Measurements from ENCODE around the gene LHFPL6. TPM values are rescaled to one million over a fixed set of nuclear protein-coding genes. Genes with fewer than 3 reads are reported as not detected.
A peak's percentile ranks its signal among the peaks of the same experiment; 100 is the strongest.

LHFPL6 gene
- total RNA-seq, 1 donor from 2014 or later, result 54.8 TPM

DNA sequence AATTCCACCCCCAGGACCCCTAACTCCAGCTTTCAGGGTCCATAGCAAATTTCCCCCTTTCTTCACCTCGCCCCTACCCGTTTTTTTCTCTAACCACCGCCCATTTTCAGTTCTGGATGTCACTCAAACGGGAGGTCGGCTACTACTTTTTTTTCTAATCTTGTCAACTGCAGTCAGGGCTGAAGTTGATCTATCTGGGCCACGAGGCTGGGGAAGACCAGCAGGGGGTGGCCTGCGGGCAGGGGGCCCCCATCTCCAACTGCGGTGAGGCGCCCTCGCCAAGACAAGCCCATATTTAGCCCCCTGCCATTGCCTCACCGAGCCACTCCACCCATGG is 748 bp downstream of the LHFPL6 start:
- TF ChIP-seq, protein P1, sequence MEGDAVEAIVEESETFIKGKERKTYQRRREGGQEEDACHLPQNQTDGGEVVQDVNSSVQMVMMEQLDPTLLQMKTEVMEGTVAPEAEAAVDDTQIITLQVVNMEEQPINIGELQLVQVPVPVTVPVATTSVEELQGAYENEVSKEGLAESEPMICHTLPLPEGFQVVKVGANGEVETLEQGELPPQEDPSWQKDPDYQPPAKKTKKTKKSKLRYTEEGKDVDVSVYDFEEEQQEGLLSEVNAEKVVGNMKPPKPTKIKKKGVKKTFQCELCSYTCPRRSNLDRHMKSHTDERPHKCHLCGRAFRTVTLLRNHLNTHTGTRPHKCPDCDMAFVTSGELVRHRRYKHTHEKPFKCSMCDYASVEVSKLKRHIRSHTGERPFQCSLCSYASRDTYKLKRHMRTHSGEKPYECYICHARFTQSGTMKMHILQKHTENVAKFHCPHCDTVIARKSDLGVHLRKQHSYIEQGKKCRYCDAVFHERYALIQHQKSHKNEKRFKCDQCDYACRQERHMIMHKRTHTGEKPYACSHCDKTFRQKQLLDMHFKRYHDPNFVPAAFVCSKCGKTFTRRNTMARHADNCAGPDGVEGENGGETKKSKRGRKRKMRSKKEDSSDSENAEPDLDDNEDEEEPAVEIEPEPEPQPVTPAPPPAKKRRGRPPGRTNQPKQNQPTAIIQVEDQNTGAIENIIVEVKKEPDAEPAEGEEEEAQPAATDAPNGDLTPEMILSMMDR (IDR thresholded peaks at IDR 0.05), result no peak
- TF ChIP-seq POLR2A (IDR thresholded peaks at IDR 0.05), result no peak
- no peak for TF ChIP-seq POLR2AphosphoS5 (IDR thresholded peaks at IDR 0.05; ENCODE audit: insufficient read depth in 1 of 2, low read depth in 1 of 2)
- no peak for DNase-seq (ENCODE audit: extremely low spot score in 2 of 2)
- Histone ChIP-seq H3K4me1 (peaks cover 43% of the 10 kb centered on the region), H3K36me3 (no peaks in the 10 kb centered on the region), H3K27ac (peak overlapping the region; percentile 93), H3K9me3 (no peaks in the 10 kb centered on the region), H3K27me3 (no peaks in the 10 kb centered on the region), H3K4me3 (peak overlapping the region; percentile 86 to 91)
- intact Hi-C loops (cut with DNase I), result loop anchor here (5.0 kb wide), 1 partner anchor 185 kb away; no protein-coding TSS in a partner anchor

DNA sequence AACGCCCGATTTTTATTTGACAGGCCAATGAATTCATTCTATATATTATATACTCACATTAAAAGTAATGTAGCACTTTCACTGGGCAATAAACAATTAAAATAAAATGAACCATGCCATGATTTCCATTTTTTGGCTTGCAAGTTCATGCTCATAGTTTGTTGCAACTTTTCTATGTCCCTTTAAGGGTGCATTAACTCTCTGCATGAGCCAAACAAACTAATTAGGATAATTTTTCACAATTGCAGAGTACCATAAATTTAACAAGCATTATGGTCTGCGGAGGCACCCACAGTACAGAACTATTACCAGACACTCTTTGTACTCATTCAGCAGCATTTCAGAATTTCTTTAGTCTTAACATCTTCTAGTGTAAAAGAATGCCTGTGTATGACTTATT is 1.4 kb downstream of the LHFPL6 start:
- TF ChIP-seq POLR2A (IDR thresholded peaks at IDR 0.05) (no peak), POLR2AphosphoS5 (IDR thresholded peaks at IDR 0.05; ENCODE audit: insufficient read depth in 1 of 2, low read depth in 1 of 2) (no peak)
- TF ChIP-seq, protein P1 (IDR thresholded peaks at IDR 0.05), result no peak
- Histone ChIP-seq H3K4me1 (peaks cover 49% of the 10 kb centered on the region), H3K27me3 (no peaks in the 10 kb centered on the region), H3K27ac (peak overlapping the region; percentile 93), H3K9me3 (no peaks in the 10 kb centered on the region), H3K4me3 (peak overlapping the region; percentile 86 to 91), H3K36me3 (no peaks in the 10 kb centered on the region)
- DNase-seq (ENCODE audit: extremely low spot score in 2 of 2), result no peak
- intact Hi-C loops (cut with DNase I), result loop anchor here (5.0 kb wide), 1 partner anchor 184 kb away; no protein-coding TSS in a partner anchor

DNA sequence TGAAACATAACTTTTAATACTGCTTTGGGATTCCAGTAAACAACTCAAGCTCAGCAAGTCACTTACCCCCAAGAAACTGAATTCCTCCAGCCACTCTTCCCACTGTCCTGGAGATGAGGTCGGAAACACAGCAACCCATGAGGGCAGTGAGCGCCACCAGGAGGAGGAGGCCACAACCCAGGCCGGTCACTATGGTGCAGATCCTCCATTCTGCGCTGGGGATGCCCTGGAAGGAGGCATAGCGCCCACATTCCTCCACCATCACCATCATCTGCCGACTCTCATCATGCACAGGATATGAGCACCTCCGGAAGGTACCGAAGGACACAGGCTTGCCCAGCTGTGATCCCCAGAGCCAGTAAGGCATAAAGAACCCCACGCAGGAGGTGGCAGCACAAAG is 2.2 kb downstream of the LHFPL6 start:
- Histone ChIP-seq H3K27ac (no peak overlapping the region), H3K4me3 (peak overlapping the region; percentile 24 to 86), H3K9me3 (no peaks in the 10 kb centered on the region), H3K36me3 (no peaks in the 10 kb centered on the region), H3K27me3 (no peaks in the 10 kb centered on the region), H3K4me1 (peaks cover 51% of the 10 kb centered on the region)
- DNase-seq (ENCODE audit: extremely low spot score in 2 of 2), result no peak
- intact Hi-C loops (cut with DNase I), result loop anchor here (5.0 kb wide), 1 partner anchor 183 kb away; no protein-coding TSS in a partner anchor
- TF ChIP-seq POLR2A (IDR thresholded peaks at IDR 0.05) (no peak), POLR2AphosphoS5 (IDR thresholded peaks at IDR 0.05; ENCODE audit: insufficient read depth in 1 of 2, low read depth in 1 of 2) (no peak)
- TF ChIP-seq, protein P1 (IDR thresholded peaks at IDR 0.05), result no peak

DNA sequence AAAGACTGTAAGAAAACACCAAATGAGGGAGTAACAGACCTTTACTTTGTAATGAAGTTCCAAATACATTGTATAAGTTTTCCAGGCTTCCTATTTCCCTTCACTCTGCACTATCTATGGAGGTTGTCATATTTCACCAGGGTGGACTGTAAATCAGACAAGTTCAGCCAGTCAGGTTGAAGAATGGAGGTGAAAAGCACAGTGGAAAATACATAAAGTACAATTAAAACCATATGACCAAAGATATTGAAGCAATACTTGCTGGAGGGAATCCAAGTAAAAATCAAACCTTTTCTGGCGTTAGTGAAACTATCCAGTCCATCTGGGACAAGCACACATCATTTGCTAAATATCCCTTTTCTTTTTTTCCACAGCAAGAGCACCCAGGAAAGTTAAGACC is 3.2 kb downstream of the LHFPL6 start:
- H3K4me3 ChIP-seq, result peak overlapping the region; percentile 3 to 86
- no peaks in the 10 kb centered on the region for H3K9me3 ChIP-seq
- H3K36me3 ChIP-seq, result no peaks in the 10 kb centered on the region
- intact Hi-C loops (cut with DNase I), result loop anchor here (5.0 kb wide), 1 partner anchor 183 kb away; no protein-coding TSS in a partner anchor
- no peak overlapping the region for H3K27ac ChIP-seq
- DNase-seq (ENCODE audit: extremely low spot score in 2 of 2), result no peak
- H3K4me1 ChIP-seq, result peaks cover 51% of the 10 kb centered on the region
- TF ChIP-seq POLR2A (IDR thresholded peaks at IDR 0.05), result no peak
- TF ChIP-seq, protein P1 (IDR thresholded peaks at IDR 0.05), result no peak
- no peak for TF ChIP-seq POLR2AphosphoS5 (IDR thresholded peaks at IDR 0.05; ENCODE audit: insufficient read depth in 1 of 2, low read depth in 1 of 2)
- H3K27me3 ChIP-seq, result no peaks in the 10 kb centered on the region

DNA sequence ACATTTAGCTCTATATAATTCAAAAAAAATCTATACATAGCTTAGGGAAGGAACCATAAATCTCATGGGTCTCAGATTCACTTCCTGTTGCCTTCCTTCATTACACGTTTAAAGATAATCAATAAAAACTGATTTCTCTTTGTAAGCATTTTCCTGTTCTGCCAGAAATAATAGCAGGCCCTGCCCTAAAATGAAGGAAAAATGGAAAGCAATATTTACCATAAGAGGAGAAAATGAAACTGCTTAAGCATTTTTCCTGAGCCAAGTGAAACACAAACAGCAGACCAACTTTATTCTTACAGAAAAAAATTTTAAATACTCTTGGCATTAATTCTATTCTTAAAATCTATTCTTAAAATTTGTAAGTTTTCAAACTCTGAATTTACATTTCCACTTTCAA is 4.0 kb downstream of the LHFPL6 start:
- no peak for DNase-seq (ENCODE audit: extremely low spot score in 2 of 2)
- Histone ChIP-seq H3K27ac (no peak overlapping the region), H3K27me3 (no peaks in the 10 kb centered on the region), H3K4me3 (no peak overlapping the region), H3K4me1 (peaks cover 51% of the 10 kb centered on the region), H3K9me3 (no peaks in the 10 kb centered on the region), H3K36me3 (no peaks in the 10 kb centered on the region)
- TF ChIP-seq, protein P1 (IDR thresholded peaks at IDR 0.05), result no peak
- TF ChIP-seq POLR2A (IDR thresholded peaks at IDR 0.05) (no peak), POLR2AphosphoS5 (IDR thresholded peaks at IDR 0.05; ENCODE audit: insufficient read depth in 1 of 2, low read depth in 1 of 2) (no peak)
- intact Hi-C loops (cut with DNase I), result no loop called here

Measured in vagina (tissue), 2 donors.